GM10248 (cell line): Measurements from ENCODE around the gene KRT78.

Experiments used
- CTCF ChIA-PET: fragments of 300-600 bp; sonication (Branson Sonifier 250); formaldehyde crosslinking; extraction: SDS; loops from one replicate; lab custom pipeline; 2021; ENCODE audit warnings: antibody characterized with exemption; lab: Yijun Ruan, JAX
- POLR2A ChIA-PET: fragments of 350-650 bp; sonication (Branson Sonifier 250); formaldehyde crosslinking; extraction: SDS; loops from one replicate; lab custom pipeline; 2020; ENCODE audit warnings: antibody characterized with exemption; lab: Yijun Ruan, JAX
- DNase-seq: peaks from one replicate; pipeline ENCODE4 v3.0.0; 2012; ENCODE audit errors: extremely low spot score
- CTCF ChIP-seq: IDR thresholded peaks from 2 replicates; pipeline ENCODE4 v1.5.1; 2012; ENCODE audit warnings: mild to moderate bottlenecking, low read depth; ENCODE audit errors: extremely low read depth, missing control alignments, control extremely low read depth

KRT78 gene

GRCh38 chr12:52821826-52822660, 26.8 kb downstream of the KRT78 start:
- no peak for TF ChIP-seq CTCF
- no peak for DNase-seq
- POLR2A ChIA-PET: no interaction called here
- CTCF ChIA-PET: no interaction called here

- TF ChIP-seq CTCF: no peak
- CTCF ChIA-PET: no interaction called here
- no peak for DNase-seq
- POLR2A ChIA-PET: no interaction called here
Measured at GRCh38 chr12:52821071-52821730, 27.6 kb downstream of the KRT78 start.

GRCh38 chr12:52820521-52820920, 28.3 kb downstream of the KRT78 start:
- TF ChIP-seq CTCF: no peak
- no peak for DNase-seq
- ChIA-PET POLR2A (no interaction called here), CTCF (interaction anchor here (0.9 kb wide), 1 partner anchor 21 kb away, joined by 3 read pairs; no protein-coding TSS in a partner anchor)

GRCh38 chr12:52819731-52820510, 28.9 kb downstream of the KRT78 start:
- no peak for TF ChIP-seq CTCF
- CTCF ChIA-PET: interaction anchor here (0.9 kb wide), 1 partner anchor 22 kb away, joined by 3 read pairs; no protein-coding TSS in a partner anchor
- DNase-seq: no peak
- POLR2A ChIA-PET: no interaction called here

- DNase-seq: no peak
- POLR2A ChIA-PET: no interaction called here
- CTCF ChIA-PET: no interaction called here
- no peak for TF ChIP-seq CTCF
Measured at GRCh38 chr12:52818887-52819420, 29.8 kb downstream of the KRT78 start.

GRCh38 chr12:52818388-52818787, 30.4 kb downstream of the KRT78 start:
- no peak for DNase-seq
- CTCF ChIA-PET: no interaction called here
- TF ChIP-seq CTCF: no peak
- POLR2A ChIA-PET: no interaction called here
